M059J (cell line): ENCODE measurements around the gene EDN2. TPM values are rescaled to one million over a fixed set of nuclear protein-coding genes. Genes with fewer than 3 reads are reported as not detected.

ENCODE experiments used
- DNase-seq: peaks from one replicate; pipeline ENCODE4 v3.0.0-alpha.2; 2012; ENCODE audit warnings: low read depth
- total RNA-seq: library from RNA; depleted of rRNA; stranded (reverse); fragments of >200 nt; shearing (Covaris generic); gene quantifications from 2 replicates; pipeline ENCODE4 v1.2.3, GENCODE V29; 2014

Gene EDN2
- total RNA-seq, 1 experiment from 2014 or later: not detected

- no peak for DNase-seq
Measured at GRCh38 chr1:41517062-41517438, 32.6 kb upstream of the EDN2 start.

GRCh38 chr1:41516168-41517061, 31.9 kb upstream of the EDN2 start:
- DNase-seq: peak; percentile 79

GRCh38 chr1:41515778-41516167, 31.3 kb upstream of the EDN2 start:
- DNase-seq: no peak

- peak; percentile 96 for DNase-seq
Measured at GRCh38 chr1:41515131-41515678, 30.7 kb upstream of the EDN2 start.

GRCh38 chr1:41514381-41514780, 29.9 kb upstream of the EDN2 start:
- peak; percentile 89 for DNase-seq

GRCh38 chr1:41513383-41513735, 28.9 kb upstream of the EDN2 start:
- no peak for DNase-seq

GRCh38 chr1:41512701-41513382, 28.4 kb upstream of the EDN2 start:
- no peak for DNase-seq

- no peak for DNase-seq
Measured at GRCh38 chr1:41511239-41511540, 26.7 kb upstream of the EDN2 start.

- no peak for DNase-seq
Measured at GRCh38 chr1:41510531-41511238, 26.2 kb upstream of the EDN2 start.

- no peak for DNase-seq
Measured at GRCh38 chr1:41509270-41509671, 24.8 kb upstream of the EDN2 start.

GRCh38 chr1:41508290-41508689, 23.8 kb upstream of the EDN2 start:
- DNase-seq: no peak

GRCh38 chr1:41507836-41508235, 23.4 kb upstream of the EDN2 start:
- DNase-seq: no peak

GRCh38 chr1:41507110-41507720, 22.7 kb upstream of the EDN2 start:
- no peak for DNase-seq

GRCh38 chr1:41504114-41505035, 19.9 kb upstream of the EDN2 start:
- DNase-seq: peak; percentile 67

GRCh38 chr1:41503538-41504113, 19.1 kb upstream of the EDN2 start:
- no peak for DNase-seq

- peak; percentile 60 for DNase-seq
Measured at GRCh38 chr1:41502912-41503311, 18.4 kb upstream of the EDN2 start.

- DNase-seq: no peak
Measured at GRCh38 chr1:41501581-41501980, 17.1 kb upstream of the EDN2 start.

- no peak for DNase-seq
Measured at GRCh38 chr1:41500781-41501518, 16.5 kb upstream of the EDN2 start.

GRCh38 chr1:41500378-41500777, 15.9 kb upstream of the EDN2 start:
- DNase-seq: peak; percentile 66

GRCh38 chr1:41499591-41499990, 15.1 kb upstream of the EDN2 start:
- DNase-seq: no peak
